DOHH2 (cell line): ENCODE data around the gene ZNF460.

Source experiments
- H3F3A ChIP-seq: fragments of 200-600 bp; sonication (generic), shearing (Covaris generic); 2 replicates; pipeline ENCODE4 v1.6.0; 2016; ENCODE audit warnings: antibody characterized with exemption, mild to moderate bottlenecking; ENCODE audit not compliant: control insufficient read depth, insufficient read depth
- H3K27ac ChIP-seq: fragments of 200-600 bp; sonication (generic); 2 replicates; pipeline ENCODE4 v1.5.1; 2014; ENCODE audit warnings: low read depth, mild to moderate bottlenecking, low read length, moderate library complexity
- H3K27me3 ChIP-seq: fragments of 200-600 bp; sonication (generic); 2 replicates; pipeline ENCODE4 v1.6.1; 2014; ENCODE audit warnings: mild to moderate bottlenecking, low read length, mixed read lengths; ENCODE audit not compliant: control insufficient read depth
- H3K36me3 ChIP-seq: fragments of 200-600 bp; sonication (generic); 2 replicates; pipeline ENCODE4 v1.6.1; 2014; ENCODE audit warnings: mild to moderate bottlenecking, low read length, moderate library complexity, mixed read lengths; ENCODE audit not compliant: control insufficient read depth
- H3K4me1 ChIP-seq: fragments of 200-600 bp; sonication (generic); 2 replicates; pipeline ENCODE4 v1.6.1; 2014; ENCODE audit warnings: mild to moderate bottlenecking, low read length, mixed read lengths; ENCODE audit not compliant: control insufficient read depth
- H3K4me2 ChIP-seq: fragments of 200-600 bp; sonication (generic); 2 replicates; pipeline ENCODE4 v1.6.0; 2014; ENCODE audit warnings: mild to moderate bottlenecking, low read length, moderate library complexity
- H3K4me3 ChIP-seq: fragments of 200-600 bp; sonication (generic); 2 replicates; pipeline ENCODE4 v1.5.1; 2014; ENCODE audit warnings: mild to moderate bottlenecking, low read length, mixed read lengths
- H3K79me2 ChIP-seq: fragments of 200-600 bp; sonication (generic); 2 replicates; pipeline ENCODE4 v1.6.1; 2014; ENCODE audit warnings: mild to moderate bottlenecking, low read length, mixed read lengths; ENCODE audit not compliant: control insufficient read depth
- H3K9me2 ChIP-seq: fragments of 200-600 bp; sonication (generic); replicated peaks from 2 replicates; pipeline ENCODE4 v1.6.1; 2014; ENCODE audit warnings: mild to moderate bottlenecking, low read length, mixed read lengths; ENCODE audit not compliant: control insufficient read depth
- H3K9me3 ChIP-seq: fragments of 200-600 bp; sonication (generic); 2 replicates; pipeline ENCODE4 v1.6.1; 2014; ENCODE audit warnings: antibody characterized with exemption, low read length, mixed read lengths; ENCODE audit not compliant: control insufficient read depth, insufficient read depth
- H4K20me1 ChIP-seq: fragments of 200-600 bp; sonication (generic); 2 replicates; pipeline ENCODE4 v1.6.0; 2014; ENCODE audit warnings: low read depth, mild to moderate bottlenecking, antibody characterized with exemption, low read length, moderate library complexity; ENCODE audit not compliant: control insufficient read depth, insufficient read depth
- CTCF ChIP-seq: fragments of 200-600 bp; sonication (generic); IDR thresholded peaks from one replicate; pipeline ENCODE4 v1.5.1; 2014; ENCODE audit warnings: antibody characterized with exemption, mild to moderate bottlenecking, low read depth, low read length; ENCODE audit not compliant: poor library complexity, severe bottlenecking
- EZH2phosphoT487 ChIP-seq: fragments of 200-600 bp; sonication (generic); IDR thresholded peaks from 2 replicates; pipeline ENCODE4 v1.6.1; 2017; ENCODE audit warnings: borderline replicate concordance, mild to moderate bottlenecking, antibody characterized with exemption, low read length, moderate library complexity, mixed read lengths

Gene ZNF460

GRCh38 chr19:57302727-57303401 is 22.6 kb downstream of the ZNF460 start:
- H3K36me3 ChIP-seq, result peaks cover 36% of the 10 kb centered on the region
- H3K79me2 ChIP-seq, result peaks cover 13% of the 10 kb centered on the region
- H3K9me2 ChIP-seq, result no peaks in the 10 kb centered on the region
- no peaks in the 10 kb centered on the region for H3F3A ChIP-seq
- H3K4me3 ChIP-seq, result no peak overlapping the region
- TF ChIP-seq CTCF (no peak), EZH2phosphoT487 (no peak)
- peaks cover 15% of the 10 kb centered on the region; the same call in 1 of the 2 replicates for H3K9me3 ChIP-seq
- H3K27me3 ChIP-seq, result no peaks in the 10 kb centered on the region
- no peak overlapping the region for H3K4me2 ChIP-seq
- H4K20me1 ChIP-seq, result no peaks in the 10 kb centered on the region
- no peak overlapping the region for H3K27ac ChIP-seq
- no peaks in the 10 kb centered on the region for H3K4me1 ChIP-seq

GRCh38 chr19:57305056-57305455 is 24.8 kb downstream of the ZNF460 start:
- H3K36me3 ChIP-seq, result peaks cover 31% of the 10 kb centered on the region

GRCh38 chr19:57308514-57308913 is 28.2 kb downstream of the ZNF460 start:
- no peaks in the 10 kb centered on the region for H3F3A ChIP-seq
- TF ChIP-seq CTCF (no peak), EZH2phosphoT487 (no peak)
- H3K36me3 ChIP-seq, result peaks cover 2% of the 10 kb centered on the region
- no peaks in the 10 kb centered on the region for H3K79me2 ChIP-seq
- no peaks in the 10 kb centered on the region for H3K9me2 ChIP-seq
- H4K20me1 ChIP-seq, result no peaks in the 10 kb centered on the region
- H3K4me1 ChIP-seq, result no peaks in the 10 kb centered on the region
- no peak overlapping the region for H3K27ac ChIP-seq
- H3K9me3 ChIP-seq, result no peaks in the 10 kb centered on the region
- no peak overlapping the region for H3K4me2 ChIP-seq
- H3K4me3 ChIP-seq, result no peak overlapping the region
- no peaks in the 10 kb centered on the region for H3K27me3 ChIP-seq

More at GRCh38 chr19:57305056-57305455, 24.8 kb downstream of the ZNF460 start:
- Histone ChIP-seq H4K20me1 (no peaks in the 10 kb centered on the region), H3K4me2 (no peak overlapping the region), H3K9me2 (no peaks in the 10 kb centered on the region), H3K4me3 (no peak overlapping the region), H3K79me2 (peaks cover 12% of the 10 kb centered on the region), H3F3A (no peaks in the 10 kb centered on the region), H3K4me1 (no peaks in the 10 kb centered on the region), H3K9me3 (peaks cover 14% of the 10 kb centered on the region; the same call in 1 of the 2 replicates), H3K27me3 (no peaks in the 10 kb centered on the region), H3K27ac (no peak overlapping the region)
- TF ChIP-seq EZH2phosphoT487 (no peak), CTCF (no peak)
